T-helper 9 cell (primary cell): ENCODE results near the gene RELL1.

Experiments
- DNase-seq: peaks from one replicate; pipeline ENCODE4 v3.0.0-alpha.2; 2020

RELL1 gene

DNA sequence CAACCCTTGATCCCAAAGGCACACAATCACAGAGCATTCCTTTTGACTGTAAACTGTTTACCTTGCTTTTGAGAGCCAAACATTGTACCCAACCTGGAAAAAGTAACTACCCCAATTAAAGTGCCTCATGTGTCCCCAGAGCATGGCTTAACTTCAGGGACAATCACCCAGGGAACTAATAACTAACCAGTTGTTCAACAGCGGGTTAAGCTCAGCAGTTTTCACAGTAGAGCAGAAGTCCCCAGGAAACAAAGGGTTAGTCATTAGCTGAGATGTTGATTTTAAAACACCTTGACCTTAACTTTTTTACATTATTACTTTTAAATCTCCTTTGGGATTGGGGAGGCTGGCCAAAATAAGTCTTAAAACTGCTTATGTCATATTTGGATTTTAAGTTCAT lies 94.8 kb downstream of the RELL1 start:
- no peak for DNase-seq

DNA sequence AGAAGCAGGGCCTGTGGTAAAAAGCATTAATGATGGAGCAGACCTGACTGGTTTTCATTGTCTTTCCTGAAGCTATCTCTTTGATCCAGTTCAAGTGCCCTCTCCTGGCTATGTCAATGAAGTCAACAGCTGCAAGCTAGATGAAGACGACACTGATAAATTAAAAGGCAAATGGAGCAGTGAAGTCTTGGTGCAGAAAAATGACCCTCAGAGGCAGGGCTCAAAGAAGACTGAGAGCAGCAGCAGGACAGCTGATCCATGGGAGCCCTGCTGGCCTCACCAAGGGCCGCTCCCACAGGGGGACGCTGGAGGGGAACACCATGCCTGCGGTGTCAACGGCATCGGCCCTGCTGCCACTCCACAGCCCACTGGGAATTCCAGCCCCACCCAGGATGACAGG lies 96.2 kb downstream of the RELL1 start:
- DNase-seq = no peak

DNA sequence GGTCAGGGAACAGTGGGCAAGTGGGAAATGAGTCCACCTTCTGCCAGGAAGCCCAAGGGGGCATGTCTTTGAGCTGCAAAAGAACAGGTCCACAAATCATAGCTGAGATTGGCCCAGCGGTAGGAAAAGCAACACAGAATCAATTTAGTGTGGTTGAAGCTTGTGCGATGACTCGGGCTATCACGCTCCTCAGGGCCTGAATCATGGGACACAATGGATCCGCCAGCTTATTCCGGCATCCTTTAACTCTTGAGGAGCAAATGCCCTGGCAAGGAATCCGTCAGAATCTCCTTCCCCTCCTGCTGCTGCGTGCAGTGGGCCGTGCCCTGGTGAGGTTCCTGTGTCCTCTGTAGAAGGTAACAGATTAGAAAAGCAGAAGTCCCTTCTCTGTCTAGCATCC lies 98.0 kb downstream of the RELL1 start:
- DNase-seq = no peak

DNA sequence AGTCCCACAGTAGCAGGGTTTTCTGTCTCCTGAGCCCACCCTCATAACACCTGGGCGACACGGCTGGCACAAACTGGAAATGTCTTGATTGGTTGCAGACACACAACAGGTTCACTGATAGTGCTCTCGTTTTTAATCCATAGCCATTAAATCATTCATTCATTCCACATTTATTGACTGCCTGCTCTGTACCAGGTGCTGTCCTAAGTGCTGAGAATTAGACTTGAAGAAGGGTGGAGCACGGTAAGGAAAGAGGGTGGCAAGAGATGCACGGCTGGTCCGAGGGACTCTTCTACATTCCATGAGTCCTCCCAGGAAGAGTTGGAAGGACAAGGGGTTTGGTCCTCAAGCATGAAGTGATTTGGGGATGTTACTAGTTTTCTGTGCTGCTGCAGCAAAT lies 100.0 kb downstream of the RELL1 start:
- DNase-seq = no peak

DNA sequence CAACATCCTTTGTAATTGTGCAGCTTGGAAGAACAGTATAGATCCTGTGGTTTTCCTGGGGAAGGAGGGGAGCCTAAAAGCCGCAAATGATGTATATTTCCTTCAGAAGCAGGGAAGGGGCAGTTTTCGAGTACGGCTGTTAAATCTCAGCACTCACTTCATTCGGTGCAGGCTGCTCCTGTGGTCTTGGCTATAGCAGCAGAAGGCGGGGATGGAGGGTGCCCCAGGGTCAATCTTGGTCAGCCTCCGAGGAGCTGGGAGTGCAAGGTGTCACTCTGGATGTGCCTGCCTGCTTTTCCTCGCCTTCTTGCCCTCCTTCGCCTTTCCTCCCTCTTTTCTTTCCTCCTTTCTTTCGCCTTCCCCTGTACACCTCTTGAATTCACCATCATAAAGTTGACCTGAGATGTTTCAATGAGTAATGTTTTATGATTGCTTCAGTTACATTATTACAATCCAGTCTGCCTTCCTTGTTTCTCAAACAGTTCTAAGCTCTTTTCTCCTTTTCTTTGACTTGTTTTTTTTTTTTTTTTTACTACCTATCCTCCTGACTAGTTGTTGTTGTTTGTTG lies 101.6 kb downstream of the RELL1 start:
- DNase-seq = no peak

DNA sequence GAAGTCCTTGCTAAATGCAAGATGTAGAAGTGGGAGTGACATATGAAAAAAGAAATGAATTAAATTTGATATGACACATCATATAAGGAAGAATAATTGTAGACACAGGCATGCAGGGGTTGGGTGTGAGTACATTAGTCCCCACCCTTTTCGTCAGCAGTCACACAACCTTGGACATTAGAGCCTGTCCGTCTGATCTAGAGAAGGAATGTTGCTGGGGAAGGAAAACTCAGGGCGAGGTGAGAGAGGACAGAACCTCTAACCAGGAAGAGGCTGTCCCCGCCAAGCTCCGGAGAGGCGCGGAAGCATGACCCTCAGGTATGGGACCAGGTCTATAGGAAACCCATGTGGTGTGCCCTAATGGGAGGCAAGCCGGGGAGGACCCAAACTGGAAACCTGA lies 102.1 kb downstream of the RELL1 start:
- no peak for DNase-seq

DNA sequence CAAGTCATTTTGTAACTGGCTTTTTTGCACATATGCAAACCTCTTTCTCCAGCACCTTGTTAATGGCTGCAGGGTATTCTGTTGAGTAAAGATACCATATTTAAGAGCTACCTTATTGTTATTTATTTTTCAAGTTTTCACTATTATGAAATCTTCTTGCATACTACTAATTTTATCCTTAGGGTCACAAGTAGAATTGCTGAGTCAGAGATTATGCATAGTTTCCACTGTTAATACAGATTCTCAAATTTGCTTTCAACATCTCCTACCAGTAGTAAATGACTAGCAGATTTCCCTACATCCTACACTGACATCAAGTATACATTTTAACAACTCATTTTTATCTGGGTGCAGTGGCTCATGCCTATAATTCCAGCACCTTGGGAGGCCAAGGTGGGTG lies 112.6 kb downstream of the RELL1 start:
- DNase-seq = no peak

DNA sequence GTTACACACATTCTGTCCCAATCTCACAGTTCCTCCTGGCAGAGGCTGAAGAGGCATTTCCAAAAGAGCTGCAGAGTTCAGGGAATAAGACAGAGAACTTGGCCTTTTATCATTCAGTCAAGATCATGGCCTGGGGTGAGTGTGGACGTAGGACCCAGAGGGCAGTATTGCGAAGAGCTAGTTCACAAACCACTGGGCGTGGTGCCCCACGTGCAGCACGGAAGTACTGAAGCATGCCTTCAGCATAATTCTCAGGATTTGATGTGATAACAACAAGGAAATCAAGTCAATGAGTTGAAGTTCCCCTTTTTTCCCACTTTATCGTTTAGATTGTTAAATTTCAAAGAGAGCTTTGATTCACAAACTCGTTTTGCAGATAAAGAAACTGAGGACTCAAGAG lies 117.7 kb downstream of the RELL1 start:
- DNase-seq = no peak

DNA sequence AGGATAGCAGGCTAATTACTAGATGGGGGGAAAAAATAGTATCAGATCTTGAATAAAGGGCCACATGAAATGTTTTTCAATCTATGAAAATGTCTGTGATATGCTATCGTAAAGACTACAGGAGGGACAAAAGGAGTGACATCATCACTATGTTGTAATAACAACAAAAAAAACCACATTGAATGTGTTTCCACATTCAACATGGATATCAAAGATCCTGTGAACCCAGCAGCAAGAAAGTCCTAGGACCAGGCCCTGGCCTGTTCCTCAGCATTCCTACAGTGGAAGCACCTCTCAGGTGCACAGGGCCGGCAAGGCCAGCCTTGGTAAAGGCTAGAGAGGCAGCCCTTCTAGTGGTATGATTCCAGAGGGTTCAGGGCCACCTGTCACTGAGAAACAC lies 118.3 kb downstream of the RELL1 start:
- DNase-seq = no peak

DNA sequence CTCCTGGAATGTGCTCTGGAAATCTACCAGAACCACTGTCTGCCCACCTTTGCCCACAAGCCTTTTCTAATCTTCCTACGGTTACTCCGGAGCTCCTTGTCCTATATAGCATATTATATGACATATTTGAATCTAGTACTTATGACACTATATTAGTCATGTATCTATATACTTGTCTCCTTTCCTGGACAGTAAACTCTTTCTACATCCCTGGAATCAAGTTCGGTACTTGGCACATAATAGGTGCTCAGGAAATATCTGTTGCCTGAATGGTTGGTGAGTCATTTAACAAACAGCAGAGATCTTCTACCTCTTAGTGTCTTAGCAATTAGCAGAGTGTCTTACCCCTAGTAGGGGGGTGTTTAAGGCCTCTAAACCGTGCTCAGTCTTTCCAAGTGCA lies 123.6 kb downstream of the RELL1 start:
- DNase-seq = no peak

DNA sequence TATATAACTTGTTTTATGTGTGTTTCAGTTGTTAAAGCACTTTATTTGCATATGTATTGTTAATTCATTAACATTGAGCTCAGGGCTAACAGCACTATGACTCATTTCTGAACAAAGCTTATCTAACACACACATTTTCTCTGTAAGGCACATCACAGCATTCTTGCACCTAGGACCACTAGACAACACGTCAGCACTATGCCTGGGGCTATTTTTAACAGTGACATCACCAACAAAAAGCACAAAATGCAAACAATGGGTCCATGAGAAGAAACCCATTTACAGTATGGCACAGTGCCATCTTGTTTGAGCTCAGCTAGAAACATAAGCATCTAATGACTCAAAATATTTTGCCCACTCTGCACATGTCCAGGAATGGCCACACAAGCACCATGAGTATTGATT lies 124.4 kb downstream of the RELL1 start:
- no peak for DNase-seq

DNA sequence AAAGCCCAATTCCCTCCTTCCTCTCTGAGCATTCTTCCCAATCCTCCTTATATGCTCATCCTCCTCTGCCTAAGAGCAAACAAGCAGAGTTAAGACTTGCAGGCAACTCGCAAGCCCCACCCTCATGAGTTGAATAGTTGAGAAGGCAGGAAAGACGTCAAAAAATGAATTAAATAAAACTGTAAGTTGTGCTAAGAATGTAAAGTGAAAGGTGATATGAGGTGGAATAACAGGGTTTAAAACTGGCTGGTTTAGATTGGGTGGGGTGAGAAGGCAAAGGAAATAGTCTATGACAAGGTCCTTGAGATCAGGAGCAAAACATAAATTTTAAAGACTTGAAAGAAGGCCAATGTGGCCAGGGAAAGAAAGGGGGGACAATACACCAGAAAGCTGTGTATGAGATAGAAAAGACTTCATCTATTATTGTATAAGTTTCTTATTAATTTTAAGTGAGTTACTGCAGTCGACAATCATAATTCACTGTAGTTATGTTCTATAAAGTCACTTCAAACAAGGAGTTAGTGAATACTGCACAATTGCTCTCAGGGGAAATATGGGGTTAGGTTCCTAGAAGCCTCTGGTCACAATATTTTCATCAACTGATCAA lies 124.9 kb downstream of the RELL1 start:
- no peak for DNase-seq
